ENCODE measurements around the gene SPDYE1. TPM values are rescaled to one million over a fixed set of nuclear protein-coding genes. Genes with fewer than 3 reads are reported as not detected.
A peak's percentile ranks its signal among the peaks of the same experiment; 100 is the strongest.
"Not testable (repeated sequence)": the region's sequence is repeated elsewhere in the genome, so short reads cannot be mapped to it uniquely, and the experiment has no call there.

The SPDYE1 gene
- total and polyA plus RNA-seq, 12 donors = 0.11 TPM; not detected in 11

GRCh38 chr7:43977525-43977924, 20.2 kb upstream of the SPDYE1 start:
- intact Hi-C loops (cut with DNase I) = no loop called here
- WGBS, 2 donors = 93 to 100% methylated on average over 1 of the region's 1 CpG
- DNase-seq (no peak), ATAC-seq (no peak)
- Histone ChIP-seq H3K27me3 (no peaks in the 10 kb centered on the region), H3K4me3 (no peak overlapping the region), H3K36me3 (no peaks in the 10 kb centered on the region), H3K9me3 (no peaks in the 10 kb centered on the region), H3K4me1 (no peaks in the 10 kb centered on the region), H3K27ac (no peak overlapping the region)
- no peak for TF ChIP-seq CTCF (IDR thresholded peaks at IDR 0.05)

GRCh38 chr7:43978102-43978501, 19.6 kb upstream of the SPDYE1 start:
- intact Hi-C loops (cut with DNase I); H3K4me3 ChIP-seq; DNase-seq; H3K4me1 ChIP-seq; H3K27ac ChIP-seq; H3K27me3 ChIP-seq; H3K36me3 ChIP-seq; ATAC-seq; H3K9me3 ChIP-seq: not testable (repeated sequence)
- WGBS, 2 donors = 88 to 92% methylated on average over 11 of the region's 11 CpGs

GRCh38 chr7:43982848-43983247, 14.8 kb upstream of the SPDYE1 start:
- DNase-seq; H3K27ac ChIP-seq; H3K4me1 ChIP-seq; H3K27me3 ChIP-seq; H3K9me3 ChIP-seq; H3K36me3 ChIP-seq; H3K4me3 ChIP-seq; intact Hi-C loops (cut with DNase I): not testable (repeated sequence)
- ATAC-seq = peak in 3 of 8 donors; percentile 4 to 22 (median 15)
- WGBS, 2 donors = 75 to 90% methylated on average over 2 of the region's 6 CpGs

- WGBS, 2 donors = 86 to 89% methylated on average over 1 of the region's 2 CpGs
- H3K36me3 ChIP-seq; intact Hi-C loops (cut with DNase I); H3K27ac ChIP-seq; H3K4me3 ChIP-seq; H3K4me1 ChIP-seq; H3K27me3 ChIP-seq; H3K9me3 ChIP-seq; ATAC-seq; DNase-seq: not testable (repeated sequence)
Measured at GRCh38 chr7:43983736-43984135, 14.0 kb upstream of the SPDYE1 start.

- H3K9me3 ChIP-seq; H3K36me3 ChIP-seq; intact Hi-C loops (cut with DNase I); H3K4me3 ChIP-seq; H3K4me1 ChIP-seq; H3K27me3 ChIP-seq; H3K27ac ChIP-seq: not testable (repeated sequence)
- WGBS, 2 donors = 22 to 25% methylated on average over 23 to 29 of the region's 33 CpGs
- ATAC-seq (peak; percentile 68 to 88 (median 78)), DNase-seq (peak in 1 of 2 donors; percentile 83)
- peak; percentile 49 to 80 (median 62) for TF ChIP-seq CTCF (IDR thresholded peaks at IDR 0.05)
Measured at GRCh38 chr7:43985904-43986864, 11.5 kb upstream of the SPDYE1 start.

GRCh38 chr7:43987476-43987875, 10.2 kb upstream of the SPDYE1 start:
- H3K4me1 ChIP-seq; H3K9me3 ChIP-seq; H3K4me3 ChIP-seq; H3K27me3 ChIP-seq; H3K27ac ChIP-seq; intact Hi-C loops (cut with DNase I); DNase-seq; H3K36me3 ChIP-seq; ATAC-seq: not testable (repeated sequence)
- WGBS, 2 donors = 90 to 97% methylated on average over 7 of the region's 9 CpGs

- H3K27me3 ChIP-seq; DNase-seq; H3K9me3 ChIP-seq; intact Hi-C loops (cut with DNase I); H3K27ac ChIP-seq; H3K4me3 ChIP-seq; H3K4me1 ChIP-seq: not testable (repeated sequence)
- ATAC-seq = peak in 2 of 8 donors; percentile 9 to 21
- WGBS, 2 donors = 72 to 75% methylated on average over 12 of the region's 12 CpGs
- H3K36me3 ChIP-seq = peaks cover 0 to 13% (median 0%) of the 10 kb centered on the region in 9 donors
Measured at GRCh38 chr7:43990011-43990585, 7.6 kb upstream of the SPDYE1 start.

- WGBS, 2 donors = 97 to 98% methylated on average over 1 of the region's 1 CpG
- not testable (repeated sequence) for ATAC-seq, H3K4me1 ChIP-seq
Measured at GRCh38 chr7:43990829-43991228, 6.9 kb upstream of the SPDYE1 start.

GRCh38 chr7:43992896-43993295, 4.8 kb upstream of the SPDYE1 start:
- WGBS, 2 donors = 81 to 91% methylated on average over 7 of the region's 7 CpGs
- H3K4me3 ChIP-seq; H3K27me3 ChIP-seq; DNase-seq; H3K4me1 ChIP-seq; H3K9me3 ChIP-seq; ATAC-seq; H3K36me3 ChIP-seq; intact Hi-C loops (cut with DNase I); H3K27ac ChIP-seq: not testable (repeated sequence)

More at GRCh38 chr7:43990829-43991228, 6.9 kb upstream of the SPDYE1 start:
- H3K27ac ChIP-seq; intact Hi-C loops (cut with DNase I); H3K27me3 ChIP-seq; DNase-seq; H3K4me3 ChIP-seq; H3K9me3 ChIP-seq: not testable (repeated sequence)
- peaks cover 0 to 13% (median 0%) of the 10 kb centered on the region in 9 donors for H3K36me3 ChIP-seq
